Subcutaneous abdominal adipose tissue (tissue), 5 donors: ENCODE data around the gene CHST2.

Experiments used
- H3K27ac ChIP-seq: one replicate; pipeline ENCODE4 v1.7.0; 2013; ENCODE audit warnings: low read depth, mild to moderate bottlenecking, inconsistent platforms, low read length, moderate library complexity
- H3K27me3 ChIP-seq, 5 donors: one replicate each; pipeline ENCODE4 v1.7.0; 2013; ENCODE audit warnings: low read length in 5 of 5, inconsistent platforms in 1 of 5; ENCODE audit not compliant: control insufficient read depth in 5 of 5, insufficient read depth in 4 of 5
- H3K36me3 ChIP-seq, 5 donors: one replicate each; pipeline ENCODE4 v1.7.0; 2013; ENCODE audit warnings: low read length in 5 of 5; ENCODE audit not compliant: control insufficient read depth in 5 of 5, insufficient read depth in 5 of 5
- H3K4me1 ChIP-seq, 5 donors: one replicate each; pipeline ENCODE4 v1.7.0; 2013; ENCODE audit warnings: low read length in 5 of 5, mild to moderate bottlenecking in 3 of 5, moderate library complexity in 1 of 5; ENCODE audit not compliant: control insufficient read depth in 5 of 5, insufficient read depth in 5 of 5
- H3K4me3 ChIP-seq, 5 donors: one replicate each; pipeline ENCODE4 v1.7.0; 2013; ENCODE audit warnings: low read length in 5 of 5, low read depth in 1 of 5
- H3K9ac ChIP-seq, 5 donors: one replicate each; pipeline ENCODE4 v1.7.0; 2013; ENCODE audit warnings: low read length in 5 of 5, mild to moderate bottlenecking in 4 of 5, moderate library complexity in 3 of 5
- H3K9me3 ChIP-seq, 5 donors: one replicate each; pipeline ENCODE4 v1.7.0; 2013; ENCODE audit warnings: low read length in 5 of 5; ENCODE audit not compliant: control insufficient read depth in 5 of 5
- donor health status: healthy.
- donor health status: healthy.
- donor health status: healthy.
- donor health status: healthy.
- donor health status: healthy.

The CHST2 gene

GRCh38 chr3:143128227-143128955, 8.8 kb downstream of the CHST2 start:
- Histone ChIP-seq H3K36me3 (no peaks in the 10 kb centered on the region), H3K27ac (no peak overlapping the region), H3K9me3 (no peaks in the 10 kb centered on the region), H3K9ac (no peak overlapping the region), H3K4me1 (peaks cover 0 to 3% (median 0%) of the 10 kb centered on the region in 5 donors), H3K27me3 (no peaks in the 10 kb centered on the region), H3K4me3 (no peak overlapping the region)

DNA sequence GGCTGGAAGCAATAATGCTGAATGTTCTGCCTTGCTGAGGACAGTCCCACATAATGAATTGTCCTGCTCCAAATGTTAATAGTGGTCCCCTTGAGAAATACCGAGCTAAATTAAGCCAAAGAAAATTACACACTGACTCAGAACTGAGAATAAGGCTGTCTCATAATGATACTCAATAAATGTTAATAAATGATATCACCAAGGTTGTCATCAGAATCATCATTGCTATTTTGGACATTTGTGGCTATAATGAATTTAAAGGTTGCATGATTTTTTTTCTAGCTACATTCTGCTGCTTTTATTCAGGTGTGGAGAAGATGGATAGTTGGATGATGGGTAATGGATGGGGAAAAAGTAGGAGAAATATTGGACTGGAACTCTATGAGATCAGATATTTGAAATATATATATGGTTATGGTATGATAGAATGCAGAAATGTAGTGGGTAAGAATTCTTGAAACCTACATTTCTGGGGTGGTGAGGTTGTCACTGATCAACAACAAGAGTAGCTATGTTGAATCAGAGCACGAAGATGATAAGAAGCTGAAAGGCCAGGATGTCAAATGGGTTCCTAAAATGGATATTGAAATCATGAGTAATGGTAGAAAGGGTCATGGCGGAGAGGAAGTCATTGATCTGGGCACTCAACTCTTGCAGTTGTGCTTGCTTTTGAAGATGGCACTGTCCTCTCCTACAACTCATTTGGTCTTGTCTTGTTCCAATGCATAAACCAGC, 12.8 kb downstream of the CHST2 start:
- no peaks in the 10 kb centered on the region for H3K36me3 ChIP-seq
- H3K27me3 ChIP-seq: peaks cover 0 to 2% (median 0%) of the 10 kb centered on the region in 5 donors
- H3K27ac ChIP-seq: no peak overlapping the region
- no peaks in the 10 kb centered on the region for H3K9me3 ChIP-seq
- H3K9ac ChIP-seq: no peak overlapping the region
- no peak overlapping the region for H3K4me3 ChIP-seq
- no peaks in the 10 kb centered on the region for H3K4me1 ChIP-seq

GRCh38 chr3:143134471-143134870, 14.9 kb downstream of the CHST2 start:
- no peaks in the 10 kb centered on the region for H3K36me3 ChIP-seq
- H3K27ac ChIP-seq: no peak overlapping the region
- H3K4me3 ChIP-seq: no peak overlapping the region
- H3K9me3 ChIP-seq: no peaks in the 10 kb centered on the region
- H3K4me1 ChIP-seq: peaks cover 0 to 6% (median 0%) of the 10 kb centered on the region in 5 donors
- no peak overlapping the region for H3K9ac ChIP-seq
- peaks cover 0 to 2% (median 0%) of the 10 kb centered on the region in 5 donors for H3K27me3 ChIP-seq

GRCh38 chr3:143135150-143135549, 15.6 kb downstream of the CHST2 start:
- peaks cover 0 to 2% (median 0%) of the 10 kb centered on the region in 5 donors for H3K27me3 ChIP-seq
- no peak overlapping the region for H3K4me3 ChIP-seq

DNA sequence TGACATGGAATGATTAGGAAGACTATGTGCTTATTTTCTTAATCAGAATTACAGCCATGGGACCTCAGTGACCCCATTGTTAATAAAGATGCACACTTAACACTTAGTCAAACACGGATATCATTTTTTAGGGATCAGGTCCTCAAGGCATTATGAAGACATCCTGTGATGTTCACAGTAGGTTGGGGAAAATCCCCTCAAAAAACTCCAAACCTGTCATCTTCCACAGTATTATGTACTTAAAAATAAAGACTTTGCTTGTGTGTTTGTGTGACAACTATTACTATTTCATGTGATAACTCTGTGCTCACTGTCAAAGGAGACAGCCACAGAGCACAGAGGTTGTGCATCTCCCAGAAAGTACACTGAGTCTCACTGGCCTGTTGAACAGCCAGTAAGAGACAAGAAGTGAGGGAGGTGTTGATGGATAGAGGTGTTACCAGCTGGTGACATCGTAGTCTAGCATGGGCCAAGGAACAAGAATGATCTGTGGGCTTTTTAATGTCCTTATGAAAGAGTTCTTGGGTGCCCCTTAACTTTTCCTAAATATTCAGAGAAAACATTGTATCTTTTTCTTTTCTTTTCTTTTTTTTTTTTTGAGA, 18.0 kb downstream of the CHST2 start:
- Histone ChIP-seq H3K36me3 (no peaks in the 10 kb centered on the region), H3K27me3 (peaks cover 0 to 2% (median 0%) of the 10 kb centered on the region in 5 donors), H3K4me1 (peaks cover 0 to 15% (median 3%) of the 10 kb centered on the region in 5 donors), H3K9me3 (peaks cover 0 to 4% (median 0%) of the 10 kb centered on the region in 5 donors), H3K4me3 (no peak overlapping the region), H3K9ac (no peak overlapping the region), H3K27ac (no peak overlapping the region)

More at GRCh38 chr3:143135150-143135549, 15.6 kb downstream of the CHST2 start:
- H3K27ac ChIP-seq: no peak overlapping the region
- H3K4me1 ChIP-seq: peaks cover 0 to 13% (median 3%) of the 10 kb centered on the region in 5 donors
- no peak overlapping the region for H3K9ac ChIP-seq
- no peaks in the 10 kb centered on the region for H3K9me3 ChIP-seq
- H3K36me3 ChIP-seq: no peaks in the 10 kb centered on the region

GRCh38 chr3:143138953-143139352, 19.4 kb downstream of the CHST2 start:
- H3K9me3 ChIP-seq: peaks cover 0 to 4% (median 0%) of the 10 kb centered on the region in 5 donors
- H3K36me3 ChIP-seq: no peaks in the 10 kb centered on the region
- H3K27me3 ChIP-seq: peaks cover 0 to 2% (median 0%) of the 10 kb centered on the region in 5 donors
- H3K4me3 ChIP-seq: no peak overlapping the region
- H3K27ac ChIP-seq: no peak overlapping the region
- H3K9ac ChIP-seq: no peak overlapping the region
- H3K4me1 ChIP-seq: peaks cover 0 to 15% (median 3%) of the 10 kb centered on the region in 5 donors

GRCh38 chr3:143139762-143140161, 20.2 kb downstream of the CHST2 start:
- peaks cover 0 to 4% (median 0%) of the 10 kb centered on the region in 5 donors for H3K9me3 ChIP-seq
- H3K9ac ChIP-seq: no peak overlapping the region
- no peaks in the 10 kb centered on the region for H3K27me3 ChIP-seq
- no peak overlapping the region for H3K27ac ChIP-seq
- H3K4me1 ChIP-seq: peaks cover 0 to 15% (median 3%) of the 10 kb centered on the region in 5 donors
- H3K4me3 ChIP-seq: peak overlapping the region in 4 of 5 donors; percentile 1 to 38 (median 20)
- no peaks in the 10 kb centered on the region for H3K36me3 ChIP-seq

DNA sequence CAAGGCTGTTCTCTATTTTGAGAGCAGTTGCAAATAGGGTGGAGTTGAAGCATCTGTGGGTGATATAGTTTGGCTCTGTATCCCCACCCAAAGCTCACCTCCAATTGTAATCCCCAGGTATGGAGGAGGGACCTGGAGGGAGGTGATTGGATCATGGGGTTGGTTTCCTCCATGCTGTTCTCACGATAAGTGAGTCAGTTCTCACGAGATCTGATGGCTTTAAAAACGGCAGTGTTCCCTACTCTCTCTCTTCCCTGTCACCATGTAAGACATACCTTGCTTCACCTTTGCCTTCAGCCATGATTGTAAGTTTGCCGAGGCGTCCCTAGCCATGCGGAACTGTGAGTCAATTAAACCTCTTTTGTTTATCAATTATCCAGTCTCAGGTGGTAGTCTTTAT, 21.0 kb downstream of the CHST2 start:
- no peak overlapping the region for H3K27ac ChIP-seq
- peaks cover 0 to 4% (median 0%) of the 10 kb centered on the region in 5 donors for H3K9me3 ChIP-seq
- H3K27me3 ChIP-seq: no peaks in the 10 kb centered on the region

GRCh38 chr3:143142354-143142753, 22.8 kb downstream of the CHST2 start:
- H3K4me1 ChIP-seq: peaks cover 0 to 15% (median 3%) of the 10 kb centered on the region in 5 donors
- H3K27ac ChIP-seq: no peak overlapping the region
- H3K27me3 ChIP-seq: peaks cover 0 to 4% (median 0%) of the 10 kb centered on the region in 5 donors
- no peak overlapping the region for H3K4me3 ChIP-seq
- H3K9ac ChIP-seq: no peak overlapping the region
- no peaks in the 10 kb centered on the region for H3K36me3 ChIP-seq
- H3K9me3 ChIP-seq: peaks cover 0 to 4% (median 0%) of the 10 kb centered on the region in 5 donors

More for the DNA sequence above, 21.0 kb downstream of the CHST2 start:
- H3K36me3 ChIP-seq: no peaks in the 10 kb centered on the region
- H3K4me1 ChIP-seq: peaks cover 0 to 15% (median 3%) of the 10 kb centered on the region in 5 donors
- no peak overlapping the region for H3K9ac ChIP-seq
- H3K4me3 ChIP-seq: no peak overlapping the region
